Hematopoietic multipotent progenitor cell treated with erythropoietin and hydrocortisone succinate and interleukin-3 and kit ligand, for 6 days (in vitro differentiated cells): ENCODE data around the gene TMEM209.

Source experiments
- DNase-seq: peaks from one replicate; pipeline ENCODE4 v3.0.0-alpha.2; 2015

The TMEM209 gene

GRCh38 chr7:130118294-130118693 is 86.9 kb downstream of the TMEM209 start:
- no peak for DNase-seq

- no peak for DNase-seq
Measured at GRCh38 chr7:130114776-130115175, 90.4 kb downstream of the TMEM209 start.
